Amniotic epithelial cell (primary cell): ENCODE results near the gene ATF4.

Experiments used
- DNase-seq: peaks from one replicate; pipeline ENCODE4 v3.0.0-alpha.2; 2010; ENCODE audit warnings: low read depth

The ATF4 gene

DNA sequence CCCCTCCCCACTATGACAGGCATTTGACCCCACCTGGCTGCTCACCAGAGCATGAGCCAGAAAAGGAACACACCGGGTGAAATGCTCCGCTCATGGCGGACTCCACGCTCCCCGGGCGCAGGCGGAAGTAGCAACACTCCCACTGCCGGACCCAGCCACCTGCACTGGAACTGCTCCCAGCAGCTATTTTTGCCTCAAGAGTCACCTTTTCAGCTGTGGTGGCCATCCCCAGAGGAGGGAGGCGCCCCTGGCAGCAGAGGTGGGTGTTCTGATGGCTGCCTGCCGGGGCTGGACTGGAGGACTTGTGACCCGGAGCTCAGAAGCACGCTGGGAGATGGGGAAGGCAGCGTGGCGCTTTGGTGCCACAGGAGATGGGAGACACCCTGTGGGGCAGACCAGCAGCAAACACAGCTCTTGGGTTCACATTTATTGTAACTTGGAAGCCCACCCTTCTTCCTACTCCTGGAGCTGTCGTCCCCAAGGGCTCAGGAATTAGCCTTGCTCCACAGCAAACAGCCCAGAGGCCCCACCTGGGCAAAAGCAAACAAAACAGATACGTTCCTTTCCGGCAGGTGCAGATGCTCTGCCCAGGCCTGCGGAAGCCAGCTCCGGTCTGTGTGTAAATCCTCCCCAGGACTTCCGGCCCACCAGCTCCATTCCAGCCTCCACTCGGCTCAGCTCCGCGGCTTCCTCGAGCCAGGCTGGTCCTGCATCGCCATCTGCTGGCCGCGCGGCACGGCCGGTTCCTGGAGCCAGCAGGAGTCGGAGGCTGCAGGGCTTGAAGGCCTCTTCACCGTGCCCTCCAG lies 8.5 kb downstream of the ATF4 start:
- peak; percentile 91 for DNase-seq

DNA sequence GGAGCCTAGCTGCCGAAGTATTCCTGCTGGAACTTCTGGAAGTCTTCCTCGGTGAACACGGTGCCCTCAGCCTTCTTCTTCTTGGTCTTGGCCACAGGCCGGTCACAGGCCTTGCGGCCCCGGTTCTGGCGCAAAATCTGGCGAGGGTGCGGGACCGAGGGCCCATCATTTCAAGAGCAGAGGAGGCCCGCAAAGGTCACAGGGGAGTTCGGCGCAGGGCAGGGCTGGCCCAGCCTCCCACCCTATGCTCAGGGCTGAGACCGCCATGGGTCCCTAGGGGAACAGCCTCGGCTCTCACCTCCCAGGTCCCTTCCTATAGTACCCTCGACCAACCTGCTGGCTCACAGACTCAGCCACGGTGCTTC lies 9.1 kb downstream of the ATF4 start:
- DNase-seq, result no peak

GRCh38 chr22:39530116-39530515 lies 9.8 kb downstream of the ATF4 start:
- DNase-seq, result no peak

GRCh38 chr22:39530692-39531331 lies 10.4 kb downstream of the ATF4 start:
- DNase-seq, result peak; percentile 65

GRCh38 chr22:39532215-39533073 lies 12.1 kb downstream of the ATF4 start, which contains the start of gene RPS19BP1:
RPS19BP1 (minus strand) TSS chr22:39532748; CDS start chr22:39532738, 10 bp downstream.
- peak; percentile 99 for DNase-seq

- DNase-seq, result no peak
These were observed 13.7 kb downstream of the ATF4 start for GRCh38 chr22:39534092-39534506.

DNA sequence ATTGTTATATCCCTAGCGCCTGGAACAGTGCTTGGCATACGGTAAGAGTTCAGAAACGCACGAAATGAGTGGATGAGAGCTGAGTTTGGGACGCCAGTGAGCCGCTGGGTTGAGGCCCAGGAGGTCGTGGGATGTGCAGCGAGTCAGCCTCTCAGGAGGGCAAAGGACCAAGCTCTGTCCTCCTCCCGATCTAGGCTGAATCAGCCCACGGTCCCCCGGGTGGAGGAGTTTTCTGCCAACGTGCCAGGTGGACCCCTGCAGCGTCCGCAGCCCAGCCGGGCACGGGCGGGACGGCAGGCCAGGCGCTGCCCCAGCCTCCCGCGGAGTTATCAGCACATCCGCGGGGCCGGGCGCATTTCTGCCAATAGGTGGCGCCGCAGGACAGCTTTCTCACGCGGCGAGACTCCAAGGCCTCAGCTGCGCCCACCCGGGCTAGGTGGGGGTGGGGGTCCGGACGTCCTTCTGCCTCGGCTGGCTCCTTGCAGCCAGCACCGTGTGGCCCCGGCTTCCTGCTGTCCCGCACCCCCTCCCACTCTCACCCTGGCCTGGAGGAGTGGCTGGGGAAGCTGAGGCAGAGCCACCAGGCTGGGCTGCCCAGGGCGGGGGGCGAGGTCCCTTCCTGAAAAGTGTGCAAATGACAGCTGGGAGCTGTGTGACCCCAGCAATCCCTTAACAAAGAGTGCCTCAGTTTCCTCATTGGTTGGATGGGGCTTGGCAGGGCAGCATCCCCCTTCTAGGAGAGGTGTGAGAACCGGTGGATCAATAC lies 14.4 kb downstream of the ATF4 start:
- peak; percentile 41 for DNase-seq

- no peak for DNase-seq
These were observed 15.0 kb downstream of the ATF4 start for GRCh38 chr22:39535357-39535725.

DNA sequence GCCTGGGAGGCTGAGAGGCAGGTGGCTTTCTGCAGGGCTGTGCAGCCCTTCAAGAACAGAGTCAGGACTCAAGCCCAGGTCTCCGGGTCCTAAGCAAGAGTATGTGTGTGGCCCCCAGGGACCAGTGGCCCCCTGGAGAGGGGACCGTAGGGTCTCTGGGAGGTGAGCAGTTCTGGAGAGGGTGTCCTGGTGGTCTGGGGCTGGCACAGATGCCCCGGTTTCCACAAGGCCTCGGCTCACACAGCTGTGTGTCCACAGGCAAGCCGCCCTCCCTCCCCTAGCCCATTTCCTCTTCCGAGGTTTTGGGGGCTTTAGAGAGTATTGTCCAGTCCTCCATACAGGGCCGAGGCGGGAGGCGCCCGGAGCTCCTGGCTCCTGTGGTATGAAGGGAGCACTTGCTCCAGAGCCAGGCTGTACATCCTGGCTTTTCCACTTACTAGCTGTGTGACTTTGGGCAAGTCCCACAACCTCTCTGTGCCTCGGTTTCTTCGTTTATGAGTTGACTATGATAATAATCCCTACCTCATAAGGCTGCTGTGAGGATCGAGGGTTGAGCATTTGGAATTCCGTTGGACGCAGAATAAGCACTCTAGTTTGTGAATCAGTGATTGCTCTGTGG lies 15.6 kb downstream of the ATF4 start:
- DNase-seq, result no peak

DNA sequence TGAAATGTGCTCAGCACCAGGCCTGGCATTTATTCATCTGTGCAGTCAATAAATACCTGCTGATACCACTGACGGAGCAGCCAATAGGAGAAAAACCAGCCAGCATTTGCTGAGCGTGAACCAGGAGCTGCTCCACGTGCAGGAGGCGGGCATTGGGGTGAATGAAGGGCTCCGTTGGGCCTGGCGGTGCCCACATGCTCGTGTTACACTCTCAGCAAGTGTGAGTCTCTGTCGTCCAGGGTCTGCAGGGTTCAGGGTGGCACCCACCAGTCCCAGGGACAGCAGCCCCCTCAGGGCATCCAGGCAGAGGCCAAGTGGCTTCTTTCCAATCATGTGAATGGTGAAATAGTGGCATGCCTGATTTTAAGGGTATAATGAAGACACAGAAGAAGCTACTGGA lies 16.3 kb downstream of the ATF4 start:
- DNase-seq, result no peak

GRCh38 chr22:39537975-39538374 lies 17.6 kb downstream of the ATF4 start:
- DNase-seq, result no peak

- DNase-seq, result no peak
These were observed 22.7 kb downstream of the ATF4 start for GRCh38 chr22:39543095-39543494.

DNA sequence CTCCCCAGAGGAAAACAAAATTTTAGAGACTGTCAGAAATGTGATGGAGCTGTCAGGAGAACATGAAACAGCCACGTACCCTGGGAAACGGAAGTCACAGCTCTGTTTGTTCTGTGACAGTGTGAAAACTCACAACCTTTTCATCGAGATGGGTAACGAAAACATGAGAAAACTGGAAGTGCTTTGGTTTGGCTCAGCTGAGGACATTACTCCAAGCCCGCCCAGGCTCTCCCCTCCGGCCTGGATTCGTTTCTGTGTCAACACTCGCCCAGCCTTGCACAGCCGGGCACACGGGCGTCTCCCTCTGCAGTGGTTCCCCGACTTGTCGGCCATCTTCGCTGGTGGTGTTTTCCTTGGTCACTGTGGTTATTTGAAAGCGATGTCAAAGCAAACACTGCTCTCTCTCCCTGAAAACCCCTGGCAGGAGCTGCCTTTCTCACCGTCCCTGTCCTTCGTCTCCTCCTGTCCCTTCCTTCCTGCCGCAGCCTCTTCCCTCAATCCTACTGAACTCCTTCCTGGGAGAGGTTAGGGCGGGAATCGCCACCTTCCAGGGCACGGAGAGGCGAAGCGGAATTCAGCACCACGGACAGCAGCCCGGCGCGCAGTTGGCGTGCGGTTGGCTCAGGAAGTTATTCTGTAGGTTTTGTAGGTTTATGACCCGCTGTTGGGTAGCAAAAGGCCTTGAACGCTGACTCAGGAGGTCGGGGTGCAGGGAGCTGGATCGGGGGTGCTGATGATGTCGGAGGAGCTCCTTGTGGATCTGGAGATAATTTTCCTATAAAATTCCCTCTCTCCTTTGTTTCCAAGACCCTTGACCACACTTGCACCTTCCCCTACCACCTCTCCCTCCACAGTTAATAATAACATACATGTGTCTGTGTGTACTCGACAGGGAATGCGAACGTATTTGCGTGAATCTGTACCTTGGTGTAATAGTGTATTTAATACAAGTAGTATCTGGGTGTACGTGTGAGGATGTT lies 25.3 kb downstream of the ATF4 start:
- DNase-seq, result no peak

GRCh38 chr22:39546889-39547586 lies 26.7 kb downstream of the ATF4 start:
- no peak for DNase-seq

DNA sequence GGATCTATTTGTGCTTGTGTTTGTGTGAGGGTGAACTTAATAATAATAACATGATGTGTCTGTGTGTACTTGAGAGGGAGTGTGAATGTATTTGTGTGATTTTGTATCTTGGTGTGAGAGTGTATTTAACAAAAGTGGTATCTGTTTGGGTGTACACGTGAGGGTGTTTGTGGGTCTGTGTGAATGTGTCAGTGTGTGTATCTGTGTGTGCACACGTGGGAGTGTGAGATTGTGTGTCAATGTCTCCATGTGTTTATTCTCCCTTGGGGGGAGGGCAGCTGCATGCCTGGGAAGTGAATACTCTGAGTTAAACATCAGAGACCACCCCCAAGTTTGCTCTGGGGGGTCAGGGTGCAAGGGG lies 27.2 kb downstream of the ATF4 start:
- DNase-seq, result no peak

GRCh38 chr22:39553429-39553828 lies 33.1 kb downstream of the ATF4 start:
- no peak for DNase-seq

DNA sequence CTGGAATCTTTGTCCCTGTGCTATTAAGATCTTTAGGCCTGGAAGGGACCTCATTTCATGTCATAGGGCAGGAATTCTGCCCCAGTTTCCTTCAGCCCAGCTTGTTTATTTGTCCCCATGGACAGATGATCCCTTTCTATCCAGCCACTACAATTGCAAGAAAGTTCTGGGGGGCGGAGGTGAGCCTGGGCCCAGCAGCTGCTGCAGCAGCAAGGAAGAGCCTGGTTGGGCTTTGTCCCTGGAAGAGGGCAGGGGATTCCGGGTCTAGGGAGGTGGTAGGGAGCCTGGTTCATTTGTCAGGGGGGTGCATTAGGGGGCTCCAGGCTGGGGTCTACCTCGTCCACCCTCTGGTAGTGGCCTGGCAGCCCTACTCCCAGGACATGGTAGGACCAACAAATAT lies 33.8 kb downstream of the ATF4 start:
- DNase-seq, result no peak

DNA sequence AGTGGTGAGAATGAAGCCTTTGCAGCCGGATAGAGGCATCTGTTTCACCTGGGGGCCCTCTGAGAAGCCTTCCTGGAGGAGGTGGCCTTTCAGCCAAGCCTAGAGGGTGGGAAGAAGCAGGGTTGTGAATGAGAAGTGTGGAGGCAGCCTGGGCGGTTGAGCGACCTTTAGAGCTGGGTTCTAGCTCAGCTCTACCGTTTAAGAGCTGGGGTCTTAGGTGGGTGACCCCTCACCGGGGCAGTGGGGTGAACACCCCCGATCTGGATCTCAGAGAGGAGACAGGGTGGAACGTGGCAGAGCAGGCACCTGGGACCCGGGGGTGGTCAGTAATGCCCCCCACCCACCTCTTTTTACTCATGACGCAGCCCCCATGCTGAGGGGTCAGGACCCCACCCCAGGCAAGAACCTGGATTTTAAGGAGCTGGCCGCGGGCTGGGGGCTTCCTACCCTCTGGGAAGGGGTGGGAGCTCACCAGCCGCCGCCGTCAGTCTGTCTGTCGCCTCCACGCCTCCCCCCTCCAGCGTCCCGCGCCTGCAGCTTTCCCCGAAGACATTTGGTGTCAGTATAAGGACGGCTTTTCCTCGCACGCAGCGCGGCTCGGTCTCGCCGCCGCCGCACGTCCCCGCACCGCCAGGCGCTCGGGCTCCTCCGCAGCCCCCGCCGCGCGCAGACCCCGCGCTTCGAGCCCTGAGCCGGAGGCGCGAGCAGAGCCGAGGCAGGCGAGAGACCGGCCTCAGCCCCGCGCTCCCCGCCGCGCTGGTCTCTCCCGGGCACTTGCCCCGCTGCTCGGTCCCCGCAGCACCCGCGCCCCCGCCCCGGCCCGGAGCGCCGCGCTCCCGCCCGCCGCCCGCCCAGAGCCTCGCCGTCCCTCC lies 36.8 kb downstream of the ATF4 start:
- DNase-seq, result peak; percentile 12

DNA sequence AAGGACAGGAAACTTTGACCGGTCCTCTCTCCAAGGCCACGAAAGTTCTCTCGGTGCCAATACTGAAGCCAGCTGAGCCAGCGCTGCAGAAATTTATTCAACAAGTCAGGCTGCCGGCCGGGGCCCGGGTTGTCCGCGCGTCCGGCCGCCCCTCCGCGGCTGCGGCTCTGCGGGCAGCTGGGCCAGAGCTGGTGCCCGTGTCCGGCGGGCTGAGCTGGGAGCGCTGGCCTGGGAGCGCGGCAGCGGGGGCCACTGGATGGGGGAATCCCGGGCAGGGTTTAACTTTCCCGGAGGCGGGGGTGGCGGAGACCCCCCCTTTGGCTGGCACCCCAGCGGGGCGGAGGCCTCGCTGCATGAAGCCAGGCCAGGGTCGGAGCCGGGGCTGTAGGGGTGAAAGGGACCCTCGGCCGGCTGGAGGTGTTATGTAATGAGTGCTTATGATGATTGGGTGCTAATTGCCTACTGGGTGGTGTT lies 37.9 kb downstream of the ATF4 start:
- DNase-seq, result no peak
